Loucy (cell line): ENCODE results near the gene DGKI.

Experiments
- H2AFZ ChIP-seq: fragments of 200-600 bp; sonication (generic); 2 replicates; pipeline ENCODE4 v1.6.0; 2016; ENCODE audit warnings: antibody characterized with exemption, mild to moderate bottlenecking, low read length, moderate library complexity
- H3F3A ChIP-seq: fragments of 200-600 bp; 2 replicates; pipeline ENCODE4 v1.6.0; 2016; ENCODE audit warnings: antibody characterized with exemption, low read depth, mild to moderate bottlenecking
- H3K27me3 ChIP-seq: fragments of 200-600 bp; sonication (generic); 2 replicates; pipeline ENCODE4 v1.6.1; 2014; ENCODE audit warnings: low read length, mild to moderate bottlenecking; ENCODE audit not compliant: insufficient read depth, poor library complexity, severe bottlenecking
- H3K36me3 ChIP-seq: fragments of 200-600 bp; sonication (generic); 2 replicates; pipeline ENCODE4 v1.6.1; 2016; ENCODE audit warnings: low read length; ENCODE audit not compliant: insufficient read depth
- H3K4me1 ChIP-seq: fragments of 200-600 bp; sonication (generic); 2 replicates; pipeline ENCODE4 v1.5.1; 2014; ENCODE audit warnings: low read length, mild to moderate bottlenecking; ENCODE audit not compliant: insufficient read depth, poor library complexity, severe bottlenecking
- H3K4me2 ChIP-seq: fragments of 200-600 bp; sonication (generic); 2 replicates; pipeline ENCODE4 v1.6.0; 2014; ENCODE audit warnings: antibody characterized with exemption, low read length, low read depth, mild to moderate bottlenecking; ENCODE audit not compliant: poor library complexity, severe bottlenecking
- H3K4me3 ChIP-seq: fragments of 200-600 bp; sonication (generic); 2 replicates; pipeline ENCODE4 v1.5.1; 2014; ENCODE audit warnings: low read length, mild to moderate bottlenecking, mixed read lengths; ENCODE audit not compliant: poor library complexity, severe bottlenecking
- H3K79me2 ChIP-seq: fragments of 200-600 bp; sonication (generic); 2 replicates; pipeline ENCODE4 v1.6.1; 2014; ENCODE audit warnings: low read length; ENCODE audit not compliant: insufficient read depth
- H3K9ac ChIP-seq: fragments of 200-600 bp; sonication (generic); 2 replicates; pipeline ENCODE4 v1.6.0; 2014; ENCODE audit warnings: mild to moderate bottlenecking, low read depth, low read length, moderate library complexity; ENCODE audit not compliant: poor library complexity, severe bottlenecking
- H3K9me2 ChIP-seq: fragments of 200-600 bp; sonication (generic); replicated peaks from 2 replicates; pipeline ENCODE4 v1.6.1; 2016; ENCODE audit warnings: low read depth, low read length, mixed read lengths
- H3K9me3 ChIP-seq: fragments of 200-600 bp; sonication (generic); 2 replicates; pipeline ENCODE4 v1.6.1; 2014; ENCODE audit warnings: mild to moderate bottlenecking, antibody characterized with exemption, low read length, low read depth; ENCODE audit not compliant: insufficient read depth
- H4K20me1 ChIP-seq: fragments of 200-600 bp; sonication (generic); 2 replicates; pipeline ENCODE4 v1.6.0; 2014; ENCODE audit warnings: antibody characterized with exemption, low read length, mild to moderate bottlenecking; ENCODE audit not compliant: insufficient read depth, poor library complexity, severe bottlenecking
- CTCF ChIP-seq: fragments of 200-600 bp; sonication (generic); conservative IDR thresholded peaks from 2 replicates; pipeline ENCODE4 v1.5.1; 2014; ENCODE audit warnings: mild to moderate bottlenecking, antibody characterized with exemption, low read length
- EZH2phosphoT487 ChIP-seq: fragments of 200-600 bp; IDR thresholded peaks from 2 replicates; pipeline ENCODE4 v1.6.1; 2018; ENCODE audit warnings: antibody characterized with exemption, mild to moderate bottlenecking, moderate library complexity, borderline replicate concordance

Gene DGKI

GRCh38 chr7:137771273-137771672, 75.5 kb downstream of the DGKI start:
- Histone ChIP-seq H3K9me3 (no peaks in the 10 kb centered on the region; the same call in 1 of the 2 replicates), H2AFZ (no peak overlapping the region), H4K20me1 (no peaks in the 10 kb centered on the region), H3K9me2 (no peaks in the 10 kb centered on the region), H3K27me3 (no peaks in the 10 kb centered on the region), H3K4me3 (no peak overlapping the region), H3F3A (no peaks in the 10 kb centered on the region), H3K4me1 (no peaks in the 10 kb centered on the region), H3K79me2 (no peaks in the 10 kb centered on the region), H3K4me2 (no peak overlapping the region), H3K36me3 (no peaks in the 10 kb centered on the region), H3K9ac (no peak overlapping the region)
- TF ChIP-seq EZH2phosphoT487 (no peak), CTCF (no peak)

- Histone ChIP-seq H3K4me3 (no peak overlapping the region), H3F3A (no peaks in the 10 kb centered on the region), H3K36me3 (no peaks in the 10 kb centered on the region), H3K9me3 (no peaks in the 10 kb centered on the region; the same call in 1 of the 2 replicates), H2AFZ (no peak overlapping the region), H4K20me1 (no peaks in the 10 kb centered on the region), H3K79me2 (no peaks in the 10 kb centered on the region), H3K4me1 (no peaks in the 10 kb centered on the region), H3K9me2 (no peaks in the 10 kb centered on the region), H3K9ac (no peak overlapping the region), H3K27me3 (no peaks in the 10 kb centered on the region), H3K4me2 (no peak overlapping the region)
- TF ChIP-seq EZH2phosphoT487 (no peak), CTCF (no peak)
Observed at GRCh38 chr7:137768366-137768765, 78.4 kb downstream of the DGKI start.

GRCh38 chr7:137762334-137762733, 84.4 kb downstream of the DGKI start:
- Histone ChIP-seq H2AFZ (no peak overlapping the region), H3K9ac (no peak overlapping the region), H3K4me2 (no peak overlapping the region), H3K4me1 (no peaks in the 10 kb centered on the region), H3K79me2 (no peaks in the 10 kb centered on the region), H3F3A (no peaks in the 10 kb centered on the region), H3K4me3 (no peak overlapping the region), H3K36me3 (no peaks in the 10 kb centered on the region), H3K27me3 (no peaks in the 10 kb centered on the region), H3K9me3 (no peaks in the 10 kb centered on the region), H4K20me1 (no peaks in the 10 kb centered on the region), H3K9me2 (no peaks in the 10 kb centered on the region)
- TF ChIP-seq CTCF (no peak), EZH2phosphoT487 (no peak)
